PC-3 (cell line): ENCODE data around the gene SEC23A.

ENCODE experiments used
- CTCF ChIP-seq: fragments of 300-600 bp; sonication (generic); conservative IDR thresholded peaks from 2 replicates; pipeline ENCODE4 v1.5.1; 2017; ENCODE audit warnings: antibody characterized with exemption, low read depth, mild to moderate bottlenecking, low read length
- EZH2 ChIP-seq: fragments of 300-600 bp; sonication (generic); IDR thresholded peaks from one replicate; pipeline ENCODE4 v1.6.1; 2017; ENCODE audit warnings: antibody characterized with exemption, mild to moderate bottlenecking, low read length; ENCODE audit not compliant: unreplicated experiment

- TF ChIP-seq CTCF = no peak
- no peak for TF ChIP-seq EZH2
Measured at GRCh38 chr14:39050389-39050788, 52.6 kb downstream of the SEC23A start.
